ENCODE results near the gene MAEA.

- no peak for TF ChIP-seq CTCF (IDR thresholded peaks at IDR 0.05; ENCODE audit: poor library complexity)
- no peak for TF ChIP-seq EZH2 (IDR thresholded peaks at IDR 0.05; ENCODE audit: borderline replicate concordance)
These were observed 81.8 kb downstream of the MAEA start for GRCh38 chr4:1371176-1372165.
